Vagina (tissue), 2 donors: ENCODE measurements around the gene AFF3.

Experiments
- POLR2A ChIP-seq, 2 donors: fragments of 450-650 bp; IDR thresholded peaks; one replicate each; pipeline ENCODE4 v1.6.1; 2017; ENCODE audit warnings: antibody characterized with exemption in 2 of 2, mild to moderate bottlenecking in 2 of 2, moderate library complexity in 2 of 2
- POLR2AphosphoS5 ChIP-seq, 2 donors: sonication (generic); formaldehyde crosslinking; IDR thresholded peaks; one replicate each; pipeline ENCODE4 v1.9.0; 2017; ENCODE audit warnings: antibody characterized with exemption in 2 of 2, mild to moderate bottlenecking in 2 of 2, low read depth in 1 of 2; ENCODE audit not compliant: insufficient read depth in 1 of 2
- TF ChIP-seq, protein P1 (sequence below), 3 experiments: fragments of 450-650 bp in 2 of 3; fragments of 200-600 bp in 1 of 3; sonication (generic) in 1 of 3; IDR thresholded peaks; one replicate each; pipeline ENCODE4 v1.5.1; 2017 to 2019; ENCODE audit warnings: antibody characterized with exemption in 3 of 3, mild to moderate bottlenecking in 2 of 3, moderate library complexity in 2 of 3

DNA sequence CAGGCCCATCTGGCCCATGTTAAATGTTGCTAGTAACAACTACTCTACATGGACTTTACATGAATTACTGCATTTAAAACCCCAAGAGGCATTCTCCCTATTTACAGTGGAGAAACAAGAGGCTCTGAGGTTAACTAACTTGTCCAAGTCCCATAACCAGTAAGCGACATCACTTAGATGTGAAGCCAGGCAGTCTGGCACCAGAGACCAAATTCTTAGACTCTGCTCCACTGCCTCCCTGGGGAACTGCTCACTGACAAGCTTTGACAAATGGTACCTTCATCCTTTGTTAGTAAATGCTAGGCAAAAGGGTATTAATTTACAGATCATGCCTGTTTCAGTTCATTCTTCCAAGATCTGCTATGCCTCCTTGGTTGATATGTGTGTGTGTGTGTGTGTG is 124.8 kb downstream of the AFF3 start:
- TF ChIP-seq POLR2A (IDR thresholded peaks at IDR 0.05) (no peak), POLR2AphosphoS5 (IDR thresholded peaks at IDR 0.05; ENCODE audit: insufficient read depth in 1 of 2, low read depth in 1 of 2) (no peak)
- TF ChIP-seq, protein P1, sequence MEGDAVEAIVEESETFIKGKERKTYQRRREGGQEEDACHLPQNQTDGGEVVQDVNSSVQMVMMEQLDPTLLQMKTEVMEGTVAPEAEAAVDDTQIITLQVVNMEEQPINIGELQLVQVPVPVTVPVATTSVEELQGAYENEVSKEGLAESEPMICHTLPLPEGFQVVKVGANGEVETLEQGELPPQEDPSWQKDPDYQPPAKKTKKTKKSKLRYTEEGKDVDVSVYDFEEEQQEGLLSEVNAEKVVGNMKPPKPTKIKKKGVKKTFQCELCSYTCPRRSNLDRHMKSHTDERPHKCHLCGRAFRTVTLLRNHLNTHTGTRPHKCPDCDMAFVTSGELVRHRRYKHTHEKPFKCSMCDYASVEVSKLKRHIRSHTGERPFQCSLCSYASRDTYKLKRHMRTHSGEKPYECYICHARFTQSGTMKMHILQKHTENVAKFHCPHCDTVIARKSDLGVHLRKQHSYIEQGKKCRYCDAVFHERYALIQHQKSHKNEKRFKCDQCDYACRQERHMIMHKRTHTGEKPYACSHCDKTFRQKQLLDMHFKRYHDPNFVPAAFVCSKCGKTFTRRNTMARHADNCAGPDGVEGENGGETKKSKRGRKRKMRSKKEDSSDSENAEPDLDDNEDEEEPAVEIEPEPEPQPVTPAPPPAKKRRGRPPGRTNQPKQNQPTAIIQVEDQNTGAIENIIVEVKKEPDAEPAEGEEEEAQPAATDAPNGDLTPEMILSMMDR (IDR thresholded peaks at IDR 0.05) = no peak
